Sigmoid colon (tissue), 4 donors: ENCODE data around the gene DSCAML1.

Source experiments
- EP300 ChIP-seq, 4 donors: sonication (generic); formaldehyde crosslinking; IDR thresholded peaks; one replicate each; pipeline ENCODE4 v1.6.1; 2017; ENCODE audit warnings: antibody characterized with exemption in 4 of 4
- POLR2A ChIP-seq, 2 donors: fragments of 450-650 bp; IDR thresholded peaks; one replicate each; pipeline ENCODE4 v1.6.1; 2016; ENCODE audit warnings: antibody characterized with exemption in 2 of 2, mild to moderate bottlenecking in 2 of 2, moderate library complexity in 2 of 2
- POLR2AphosphoS5 ChIP-seq, 4 donors: sonication (generic); formaldehyde crosslinking; IDR thresholded peaks; one replicate each; pipeline ENCODE4 v1.6.1; 2017; ENCODE audit warnings: antibody characterized with exemption in 4 of 4
- TF ChIP-seq, protein P1 (sequence below), 4 experiments: fragments of 450-650 bp in 3 of 4; fragments of 200-600 bp in 1 of 4; IDR thresholded peaks; one replicate each; pipeline ENCODE4 v1.5.1; 2016 to 2019; ENCODE audit warnings: antibody characterized with exemption in 4 of 4, mild to moderate bottlenecking in 3 of 4, moderate library complexity in 2 of 4

GRCh38 chr11:117678658-117679406, 118.2 kb downstream of the DSCAML1 start:
- TF ChIP-seq, protein P1, sequence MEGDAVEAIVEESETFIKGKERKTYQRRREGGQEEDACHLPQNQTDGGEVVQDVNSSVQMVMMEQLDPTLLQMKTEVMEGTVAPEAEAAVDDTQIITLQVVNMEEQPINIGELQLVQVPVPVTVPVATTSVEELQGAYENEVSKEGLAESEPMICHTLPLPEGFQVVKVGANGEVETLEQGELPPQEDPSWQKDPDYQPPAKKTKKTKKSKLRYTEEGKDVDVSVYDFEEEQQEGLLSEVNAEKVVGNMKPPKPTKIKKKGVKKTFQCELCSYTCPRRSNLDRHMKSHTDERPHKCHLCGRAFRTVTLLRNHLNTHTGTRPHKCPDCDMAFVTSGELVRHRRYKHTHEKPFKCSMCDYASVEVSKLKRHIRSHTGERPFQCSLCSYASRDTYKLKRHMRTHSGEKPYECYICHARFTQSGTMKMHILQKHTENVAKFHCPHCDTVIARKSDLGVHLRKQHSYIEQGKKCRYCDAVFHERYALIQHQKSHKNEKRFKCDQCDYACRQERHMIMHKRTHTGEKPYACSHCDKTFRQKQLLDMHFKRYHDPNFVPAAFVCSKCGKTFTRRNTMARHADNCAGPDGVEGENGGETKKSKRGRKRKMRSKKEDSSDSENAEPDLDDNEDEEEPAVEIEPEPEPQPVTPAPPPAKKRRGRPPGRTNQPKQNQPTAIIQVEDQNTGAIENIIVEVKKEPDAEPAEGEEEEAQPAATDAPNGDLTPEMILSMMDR (IDR thresholded peaks at IDR 0.05), result no peak
- TF ChIP-seq POLR2AphosphoS5 (IDR thresholded peaks at IDR 0.05) (no peak), POLR2A (IDR thresholded peaks at IDR 0.05) (no peak), EP300 (IDR thresholded peaks at IDR 0.05) (no peak)
